Measurements from ENCODE around the gene FERMT1. TPM values are rescaled to one million over a fixed set of nuclear protein-coding genes. Genes with fewer than 3 reads are reported as not detected.

FERMT1 gene
- total RNA-seq, 1 experiment from 2014 or later: 43.1 TPM

GRCh38 chr20:6123649-6124014, 802 bp upstream of the FERMT1 start:
- Mint-ChIP-seq H3K36me3 (ENCODE audit: insufficient read depth, unreplicated experiment) (peaks cover 19% of the 10 kb centered on the region), H3K9me3 (ENCODE audit: unreplicated experiment) (no peaks in the 10 kb centered on the region), H3K4me3 (ENCODE audit: unreplicated experiment) (peak overlapping the region; percentile 83), H3K27me3 (ENCODE audit: insufficient read depth, unreplicated experiment) (no peaks in the 10 kb centered on the region), H3K27ac (ENCODE audit: low read depth, unreplicated experiment) (peak overlapping the region; percentile 95), H3K4me1 (ENCODE audit: insufficient read depth, unreplicated experiment) (peaks cover 13% of the 10 kb centered on the region)
- BruUV-seq (replicated peaks): no TSS peak
- intact Hi-C loops (cut with micrococcal nuclease): no loop called here
- no peak for DNase-seq (ENCODE audit: unreplicated experiment)
- POLR2A ChIA-PET: interaction anchor here (0.5 to 4.3 kb wide), 14 partner anchors 13 to 1719 kb away, joined by 3 to 75 read pairs (median 4); partner anchors contain the start of genes BMP2 and LRRN4
- CTCF ChIA-PET: interaction anchor here (1.3 to 2.0 kb wide), 4 partner anchors 7 to 18 kb away, joined by 4 to 12 read pairs (median 4); no protein-coding TSS in a partner anchor
- TF ChIP-seq, protein P1, sequence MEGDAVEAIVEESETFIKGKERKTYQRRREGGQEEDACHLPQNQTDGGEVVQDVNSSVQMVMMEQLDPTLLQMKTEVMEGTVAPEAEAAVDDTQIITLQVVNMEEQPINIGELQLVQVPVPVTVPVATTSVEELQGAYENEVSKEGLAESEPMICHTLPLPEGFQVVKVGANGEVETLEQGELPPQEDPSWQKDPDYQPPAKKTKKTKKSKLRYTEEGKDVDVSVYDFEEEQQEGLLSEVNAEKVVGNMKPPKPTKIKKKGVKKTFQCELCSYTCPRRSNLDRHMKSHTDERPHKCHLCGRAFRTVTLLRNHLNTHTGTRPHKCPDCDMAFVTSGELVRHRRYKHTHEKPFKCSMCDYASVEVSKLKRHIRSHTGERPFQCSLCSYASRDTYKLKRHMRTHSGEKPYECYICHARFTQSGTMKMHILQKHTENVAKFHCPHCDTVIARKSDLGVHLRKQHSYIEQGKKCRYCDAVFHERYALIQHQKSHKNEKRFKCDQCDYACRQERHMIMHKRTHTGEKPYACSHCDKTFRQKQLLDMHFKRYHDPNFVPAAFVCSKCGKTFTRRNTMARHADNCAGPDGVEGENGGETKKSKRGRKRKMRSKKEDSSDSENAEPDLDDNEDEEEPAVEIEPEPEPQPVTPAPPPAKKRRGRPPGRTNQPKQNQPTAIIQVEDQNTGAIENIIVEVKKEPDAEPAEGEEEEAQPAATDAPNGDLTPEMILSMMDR (IDR thresholded peaks at IDR 0.05; ENCODE audit: unreplicated experiment): no peak

- Mint-ChIP-seq H3K4me1 (ENCODE audit: insufficient read depth, unreplicated experiment) (peaks cover 10% of the 10 kb centered on the region), H3K27me3 (ENCODE audit: insufficient read depth, unreplicated experiment) (no peaks in the 10 kb centered on the region), H3K27ac (ENCODE audit: low read depth, unreplicated experiment) (peak overlapping the region; percentile 95), H3K9me3 (ENCODE audit: unreplicated experiment) (no peaks in the 10 kb centered on the region), H3K36me3 (ENCODE audit: insufficient read depth, unreplicated experiment) (peaks cover 27% of the 10 kb centered on the region), H3K4me3 (ENCODE audit: unreplicated experiment) (peak overlapping the region; percentile 83)
- peak; percentile 54 for DNase-seq (ENCODE audit: unreplicated experiment)
- ChIA-PET CTCF (interaction anchor here (0.6 to 2.0 kb wide), 16 partner anchors 9 to 1814 kb away, joined by 3 to 12 read pairs (median 4); no protein-coding TSS in a partner anchor), POLR2A (interaction anchor here (0.6 to 4.3 kb wide), 35 partner anchors 9 to 1897 kb away, joined by 3 to 75 read pairs (median 3); partner anchors contain the start of genes BMP2, LRRN4, PCNA and TMX4)
- no TSS peak for BruUV-seq (replicated peaks)
- intact Hi-C loops (cut with micrococcal nuclease): no loop called here
- TF ChIP-seq, protein P1 (IDR thresholded peaks at IDR 0.05; ENCODE audit: unreplicated experiment): no peak
Measured at GRCh38 chr20:6122111-6122872, 538 bp downstream of the FERMT1 start.

DNA sequence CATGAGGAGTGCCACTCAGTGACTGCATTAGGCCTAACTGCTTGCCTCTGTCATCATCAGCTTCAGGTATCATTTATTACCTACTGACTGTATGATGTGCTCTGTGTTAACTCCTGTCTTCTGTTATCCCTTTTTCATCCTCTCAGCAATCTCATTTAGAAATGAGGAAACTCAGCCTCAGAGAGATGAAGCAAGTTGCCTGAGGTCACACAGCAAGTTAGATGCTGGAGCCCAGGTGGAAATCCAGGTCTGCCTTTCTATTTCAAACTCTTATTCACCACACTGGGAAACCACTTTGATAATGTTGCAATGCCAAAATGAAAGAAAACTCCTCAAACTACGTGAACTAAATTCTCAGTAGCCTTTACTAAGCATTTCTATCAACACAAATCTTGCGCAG, 1.3 kb downstream of the FERMT1 start:
- TF ChIP-seq, protein P1 (IDR thresholded peaks at IDR 0.05; ENCODE audit: unreplicated experiment): no peak
- Mint-ChIP-seq H3K4me3 (ENCODE audit: unreplicated experiment) (peak overlapping the region; percentile 83), H3K36me3 (ENCODE audit: insufficient read depth, unreplicated experiment) (peaks cover 35% of the 10 kb centered on the region), H3K9me3 (ENCODE audit: unreplicated experiment) (no peaks in the 10 kb centered on the region), H3K27me3 (ENCODE audit: insufficient read depth, unreplicated experiment) (no peaks in the 10 kb centered on the region), H3K27ac (ENCODE audit: low read depth, unreplicated experiment) (peak overlapping the region; percentile 95), H3K4me1 (ENCODE audit: insufficient read depth, unreplicated experiment) (peaks cover 6% of the 10 kb centered on the region)
- ChIA-PET CTCF (interaction anchor here (0.5 to 2.0 kb wide), 6 partner anchors 9 to 1814 kb away, joined by 3 to 12 read pairs (median 4); no protein-coding TSS in a partner anchor), POLR2A (interaction anchor here (0.6 to 4.3 kb wide), 13 partner anchors 9 to 872 kb away, joined by 3 to 75 read pairs (median 4); no protein-coding TSS in a partner anchor)
- no TSS peak for BruUV-seq (replicated peaks)
- peak; percentile 16 for DNase-seq (ENCODE audit: unreplicated experiment)
- intact Hi-C loops (cut with micrococcal nuclease): no loop called here

- Mint-ChIP-seq H3K4me3 (ENCODE audit: unreplicated experiment) (peak overlapping the region; percentile 83), H3K9me3 (ENCODE audit: unreplicated experiment) (no peaks in the 10 kb centered on the region), H3K27ac (ENCODE audit: low read depth, unreplicated experiment) (no peak overlapping the region), H3K27me3 (ENCODE audit: insufficient read depth, unreplicated experiment) (no peaks in the 10 kb centered on the region), H3K4me1 (ENCODE audit: insufficient read depth, unreplicated experiment) (peaks cover 6% of the 10 kb centered on the region), H3K36me3 (ENCODE audit: insufficient read depth, unreplicated experiment) (peaks cover 45% of the 10 kb centered on the region)
- CTCF ChIA-PET: interaction anchor here (0.5 to 1.3 kb wide), 3 partner anchors 20 to 1451 kb away, joined by 3 to 4 read pairs (median 4); no protein-coding TSS in a partner anchor
- BruUV-seq (replicated peaks): no TSS peak
- TF ChIP-seq, protein P1 (IDR thresholded peaks at IDR 0.05; ENCODE audit: unreplicated experiment): no peak
- DNase-seq (ENCODE audit: unreplicated experiment): no peak
- POLR2A ChIA-PET: interaction anchor here (1.7 to 4.3 kb wide), 5 partner anchors 8 to 113 kb away, joined by 5 to 75 read pairs (median 6); no protein-coding TSS in a partner anchor
- intact Hi-C loops (cut with micrococcal nuclease): no loop called here
Measured at GRCh38 chr20:6120491-6120988, 2.3 kb downstream of the FERMT1 start.
